A673 (cell line): ENCODE results near the gene STPG1.

ENCODE experiments used
- EZH2 ChIP-seq: fragments of 200-600 bp; sonication (generic); IDR thresholded peaks from 2 replicates; pipeline ENCODE4 v1.6.1; 2017; ENCODE audit warnings: borderline replicate concordance, low read depth, mild to moderate bottlenecking, mixed read lengths, antibody characterized with exemption, low read length; ENCODE audit not compliant: poor library complexity, severe bottlenecking
- TF ChIP-seq, protein P1 (sequence below): fragments of 300-800, 200-600 bp; sonication (generic); conservative IDR thresholded peaks from 2 replicates; pipeline ENCODE4 v1.5.1; 2017; ENCODE audit warnings: low read depth, mild to moderate bottlenecking, antibody characterized with exemption, low read length, moderate library complexity, mixed read lengths

DNA sequence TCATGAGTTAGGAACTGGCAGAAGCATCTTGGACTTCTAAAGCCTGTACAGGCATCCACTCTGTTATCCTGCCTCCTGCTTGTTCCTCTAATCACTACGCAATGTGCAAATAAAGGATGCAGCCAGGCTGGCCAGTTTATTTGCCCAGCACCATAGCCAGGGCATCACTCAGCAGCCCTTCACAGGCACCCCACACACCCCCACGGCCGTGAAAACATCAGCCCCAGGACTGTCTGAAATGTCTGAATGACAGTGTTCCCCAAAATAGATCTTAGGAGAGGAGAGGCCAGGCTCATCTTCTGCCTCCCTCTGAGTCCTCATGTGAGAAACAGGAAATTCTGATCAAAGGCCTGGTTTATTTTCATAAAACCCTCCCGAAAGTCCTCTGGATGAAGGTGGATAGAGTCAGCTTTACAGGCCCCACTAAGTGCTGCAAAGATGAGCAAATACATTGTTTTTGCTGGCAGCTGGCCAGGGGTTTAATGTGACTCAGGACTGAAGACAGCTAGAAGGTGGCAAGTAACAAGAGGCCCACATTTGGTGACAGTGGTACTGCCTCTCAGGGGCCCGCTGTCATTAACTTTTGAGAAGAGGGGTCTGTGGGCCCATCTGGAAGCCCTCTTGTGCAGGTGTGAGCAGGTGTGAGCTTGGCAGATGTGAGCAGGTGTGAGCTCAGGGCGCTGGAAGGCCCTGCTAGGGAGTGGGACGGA is 61.5 kb downstream of the STPG1 start:
- TF ChIP-seq, protein P1, sequence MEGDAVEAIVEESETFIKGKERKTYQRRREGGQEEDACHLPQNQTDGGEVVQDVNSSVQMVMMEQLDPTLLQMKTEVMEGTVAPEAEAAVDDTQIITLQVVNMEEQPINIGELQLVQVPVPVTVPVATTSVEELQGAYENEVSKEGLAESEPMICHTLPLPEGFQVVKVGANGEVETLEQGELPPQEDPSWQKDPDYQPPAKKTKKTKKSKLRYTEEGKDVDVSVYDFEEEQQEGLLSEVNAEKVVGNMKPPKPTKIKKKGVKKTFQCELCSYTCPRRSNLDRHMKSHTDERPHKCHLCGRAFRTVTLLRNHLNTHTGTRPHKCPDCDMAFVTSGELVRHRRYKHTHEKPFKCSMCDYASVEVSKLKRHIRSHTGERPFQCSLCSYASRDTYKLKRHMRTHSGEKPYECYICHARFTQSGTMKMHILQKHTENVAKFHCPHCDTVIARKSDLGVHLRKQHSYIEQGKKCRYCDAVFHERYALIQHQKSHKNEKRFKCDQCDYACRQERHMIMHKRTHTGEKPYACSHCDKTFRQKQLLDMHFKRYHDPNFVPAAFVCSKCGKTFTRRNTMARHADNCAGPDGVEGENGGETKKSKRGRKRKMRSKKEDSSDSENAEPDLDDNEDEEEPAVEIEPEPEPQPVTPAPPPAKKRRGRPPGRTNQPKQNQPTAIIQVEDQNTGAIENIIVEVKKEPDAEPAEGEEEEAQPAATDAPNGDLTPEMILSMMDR: no peak
- TF ChIP-seq EZH2: no peak
